ENCODE results near the gene ATG13.

ATG13 gene

GRCh38 chr11:46609386-46609785, 8.0 kb upstream of the ATG13 start:
- DNase-seq: no peak

- DNase-seq: no peak
These were observed 5.6 kb upstream of the ATG13 start for GRCh38 chr11:46611526-46612304.

- no peak for DNase-seq
These were observed 5.0 kb upstream of the ATG13 start for GRCh38 chr11:46612326-46612725.

- DNase-seq: no peak
These were observed 1.6 kb upstream of the ATG13 start for GRCh38 chr11:46615756-46616155.

GRCh38 chr11:46616551-46617133, 711 bp upstream of the ATG13 start:
- no peak for DNase-seq

- DNase-seq: no peak
These were observed 590 bp downstream of the ATG13 start for GRCh38 chr11:46617972-46618314.

- DNase-seq: no peak
These were observed 1.5 kb downstream of the ATG13 start for GRCh38 chr11:46618837-46619236.

- no peak for DNase-seq
These were observed 8.1 kb downstream of the ATG13 start for GRCh38 chr11:46625406-46625805.

GRCh38 chr11:46628961-46629360, 11.6 kb downstream of the ATG13 start:
- no peak for DNase-seq

GRCh38 chr11:46630237-46630636, 12.9 kb downstream of the ATG13 start:
- DNase-seq: no peak

GRCh38 chr11:46631676-46632075, 14.3 kb downstream of the ATG13 start:
- no peak for DNase-seq

- DNase-seq: no peak
These were observed 15.1 kb downstream of the ATG13 start for GRCh38 chr11:46632502-46632901.

- no peak for DNase-seq
These were observed 16.2 kb downstream of the ATG13 start for GRCh38 chr11:46633291-46634217.

- no peak for DNase-seq
These were observed 18.3 kb downstream of the ATG13 start for GRCh38 chr11:46635557-46636139.

- no peak for DNase-seq
These were observed 20.2 kb downstream of the ATG13 start for GRCh38 chr11:46637546-46637945.

GRCh38 chr11:46639197-46639839, 22.0 kb downstream of the ATG13 start:
- no peak for DNase-seq

- no peak for DNase-seq
These were observed 22.9 kb downstream of the ATG13 start for GRCh38 chr11:46640036-46640788.

- no peak for DNase-seq
These were observed 24.3 kb downstream of the ATG13 start for GRCh38 chr11:46641639-46642038.

- no peak for DNase-seq
These were observed 25.4 kb downstream of the ATG13 start for GRCh38 chr11:46642627-46643335.

GRCh38 chr11:46643531-46643930, 26.2 kb downstream of the ATG13 start:
- DNase-seq: no peak

GRCh38 chr11:46643986-46644385, 26.6 kb downstream of the ATG13 start:
- DNase-seq: no peak
